Activated gamma-delta T cell (primary cell): ENCODE measurements around the gene BCAP29.

ENCODE experiments used
- DNase-seq: peaks from one replicate; lab custom pipeline; 2025; lab: John Stamatoyannopoulos, UW

BCAP29 gene

GRCh38 chr7:107581387-107582013 is 1.5 kb downstream of the BCAP29 start:
- no peak for DNase-seq

DNA sequence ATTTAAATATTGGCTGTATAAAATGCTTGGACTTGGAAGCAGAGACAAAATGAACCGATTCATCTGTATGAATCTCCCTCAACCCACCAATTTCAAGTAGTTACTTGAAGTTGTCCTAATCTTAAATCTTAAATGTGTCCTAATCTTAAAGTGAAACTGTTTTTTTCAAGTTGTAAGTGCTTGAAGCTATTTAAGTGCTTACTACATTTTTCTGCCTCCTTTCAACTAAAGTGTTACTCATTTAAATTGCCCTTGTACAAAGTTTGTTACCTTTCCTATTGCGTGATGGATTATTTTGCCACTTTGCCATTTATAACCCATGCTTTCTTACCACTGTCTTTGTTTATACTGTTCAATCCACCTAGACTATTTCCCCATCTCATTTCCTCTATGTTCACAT is 2.8 kb downstream of the BCAP29 start:
- no peak for DNase-seq

DNA sequence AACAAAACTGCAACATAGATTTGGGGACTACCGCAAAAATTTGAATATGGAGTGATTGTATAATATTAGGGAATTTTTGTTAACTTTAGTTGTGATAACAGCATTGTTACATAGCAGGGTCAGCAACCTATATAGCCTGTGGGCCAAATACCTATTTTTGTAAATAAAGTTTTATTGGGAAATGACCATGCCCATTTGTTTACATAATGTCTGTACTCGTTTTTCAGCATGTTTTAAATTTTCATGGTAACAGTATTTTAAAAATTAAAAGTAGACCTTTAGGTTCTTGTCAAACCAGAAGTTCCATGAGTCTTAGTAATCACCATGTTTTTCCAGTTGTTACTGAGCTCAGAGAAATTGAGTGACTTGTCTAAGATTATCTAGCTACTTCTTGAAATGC is 4.7 kb downstream of the BCAP29 start:
- DNase-seq = no peak

DNA sequence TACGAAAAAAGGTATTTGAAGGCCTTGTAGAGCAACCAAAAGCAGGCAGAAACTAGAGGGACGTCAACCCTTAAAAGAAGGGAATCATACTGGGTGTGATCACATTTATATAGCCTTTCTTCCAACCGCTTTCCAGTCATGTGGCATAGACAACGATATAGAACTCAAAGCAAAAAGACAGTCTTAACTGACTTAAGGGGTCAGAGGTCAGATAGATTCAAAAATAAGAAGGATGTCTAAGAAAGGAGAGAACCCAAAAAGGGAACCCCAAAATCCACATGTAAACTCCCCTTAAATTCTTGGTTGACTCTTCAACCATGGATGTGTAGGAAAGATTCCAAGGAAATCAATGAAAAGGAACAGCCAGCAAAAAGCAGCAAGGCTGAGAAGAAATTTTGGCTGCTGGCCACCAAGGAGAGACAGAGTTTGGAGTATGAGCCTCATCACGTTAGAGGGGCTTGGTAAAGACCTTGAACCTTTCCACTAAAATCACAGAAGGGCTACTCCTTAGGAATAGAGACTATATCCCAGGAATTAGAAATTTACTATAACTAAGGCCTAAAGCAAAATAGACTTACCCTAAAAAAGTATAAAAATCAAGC is 8.6 kb downstream of the BCAP29 start:
- no peak for DNase-seq

DNA sequence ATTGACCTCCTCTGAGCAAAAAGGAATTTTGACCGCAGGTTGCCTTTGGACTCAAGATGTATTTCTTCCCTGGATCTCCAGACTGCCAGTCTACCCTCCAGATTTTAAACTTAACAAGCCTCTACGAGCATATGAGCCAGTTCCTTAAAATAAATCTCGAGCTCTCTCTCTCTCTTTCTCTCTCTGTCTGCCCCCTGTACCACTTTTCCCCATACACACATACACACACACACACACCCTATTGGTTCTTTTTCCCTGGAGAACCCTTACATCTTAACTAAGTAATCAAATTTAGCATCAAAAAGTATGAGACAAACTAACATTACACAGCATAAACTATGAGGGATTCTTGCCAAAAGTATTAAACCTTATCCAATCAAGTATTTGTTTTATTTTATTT is 11.4 kb downstream of the BCAP29 start:
- DNase-seq = no peak

GRCh38 chr7:107592361-107593024 is 12.4 kb downstream of the BCAP29 start:
- DNase-seq = no peak

DNA sequence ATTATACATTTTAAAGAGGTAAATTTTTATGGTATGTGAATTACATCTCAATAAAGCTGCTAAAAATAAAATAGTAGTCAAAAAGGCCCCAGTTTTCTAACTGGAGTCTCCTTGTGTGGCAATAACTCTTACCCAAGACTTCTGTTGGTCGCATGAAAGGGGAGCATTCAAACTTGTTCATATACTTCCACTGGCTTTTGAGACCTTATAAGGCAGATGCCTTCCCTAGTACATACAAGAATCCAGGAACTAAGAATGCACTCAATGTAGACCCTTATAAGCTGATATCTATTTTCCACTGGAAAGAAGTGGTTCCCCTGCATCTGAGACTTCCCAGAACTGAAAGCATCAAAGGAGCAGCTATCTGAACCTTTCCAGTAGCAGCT is 13.0 kb downstream of the BCAP29 start:
- no peak for DNase-seq

DNA sequence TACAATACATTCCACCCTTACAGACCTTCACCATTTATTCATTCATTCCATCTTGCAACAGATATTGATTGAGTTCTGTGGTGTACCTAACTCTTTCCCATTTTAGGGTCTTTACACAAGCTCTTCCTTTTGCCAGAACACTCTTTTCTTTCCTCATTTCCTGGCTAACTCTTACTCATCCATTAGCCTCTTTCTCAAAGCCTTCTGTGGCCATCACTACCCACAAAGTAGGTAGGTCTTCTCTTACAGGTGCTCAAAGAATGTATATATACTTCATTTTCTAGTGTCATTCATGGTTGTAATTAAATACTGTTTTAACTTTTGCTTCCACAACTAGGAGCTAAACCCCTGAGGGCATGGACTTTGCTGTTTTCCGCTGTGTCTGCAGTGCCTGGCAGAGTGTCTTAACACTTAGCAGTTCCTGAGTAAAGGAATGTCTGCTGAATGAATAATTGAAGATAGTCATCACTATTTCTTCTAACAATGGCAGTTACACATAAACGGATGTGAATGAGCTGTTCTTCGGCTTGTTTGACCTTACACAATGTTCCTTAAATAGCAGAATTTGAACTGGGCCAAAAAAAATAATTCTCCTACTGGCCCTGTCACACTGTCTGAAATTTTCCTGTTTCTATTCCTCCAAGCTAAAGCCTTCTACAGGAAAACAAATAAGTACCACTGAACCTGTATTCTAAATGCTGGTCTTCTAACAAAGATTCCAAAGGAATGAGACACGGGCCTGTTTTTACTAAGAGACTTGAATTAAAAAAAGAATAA is 15.1 kb downstream of the BCAP29 start:
- DNase-seq = no peak

- no peak for DNase-seq
Observed at GRCh38 chr7:107596881-107597581, 17.0 kb downstream of the BCAP29 start.

DNA sequence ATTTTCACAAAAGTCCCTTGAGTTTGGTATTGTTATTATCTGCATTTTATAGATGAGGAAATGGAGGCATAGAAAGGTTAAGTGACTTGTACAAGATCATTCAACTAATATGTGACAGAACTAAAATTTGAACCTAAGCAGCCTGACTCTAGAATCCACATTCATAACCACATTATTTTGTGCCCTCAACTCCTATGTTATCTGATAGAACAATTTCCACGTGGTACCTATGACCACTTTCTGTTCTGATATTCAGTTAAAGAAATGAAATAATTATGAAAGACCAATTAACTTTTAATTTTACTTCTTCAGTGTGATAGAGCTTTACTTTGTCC is 17.5 kb downstream of the BCAP29 start:
- DNase-seq = no peak

GRCh38 chr7:107597953-107598352 is 17.9 kb downstream of the BCAP29 start:
- DNase-seq = no peak

DNA sequence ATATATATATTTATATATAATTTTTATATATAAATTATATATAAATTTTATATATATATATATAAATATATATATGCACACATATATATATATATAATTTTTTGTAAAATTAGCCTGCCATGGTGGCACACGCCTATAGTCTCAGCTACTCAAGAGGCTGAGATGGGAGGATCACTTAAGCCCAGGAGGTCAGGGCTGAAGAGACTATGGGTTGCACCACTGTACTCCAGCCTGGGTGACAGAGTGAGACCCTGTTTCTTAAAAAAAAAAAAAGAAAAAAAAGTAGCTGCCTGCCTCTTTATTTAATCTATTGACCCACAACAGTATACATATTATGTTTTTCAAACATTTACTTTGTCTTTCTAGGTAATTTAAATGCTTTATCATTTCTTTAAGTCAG is 19.2 kb downstream of the BCAP29 start:
- DNase-seq = no peak

GRCh38 chr7:107600816-107601215 is 20.8 kb downstream of the BCAP29 start:
- no peak for DNase-seq

DNA sequence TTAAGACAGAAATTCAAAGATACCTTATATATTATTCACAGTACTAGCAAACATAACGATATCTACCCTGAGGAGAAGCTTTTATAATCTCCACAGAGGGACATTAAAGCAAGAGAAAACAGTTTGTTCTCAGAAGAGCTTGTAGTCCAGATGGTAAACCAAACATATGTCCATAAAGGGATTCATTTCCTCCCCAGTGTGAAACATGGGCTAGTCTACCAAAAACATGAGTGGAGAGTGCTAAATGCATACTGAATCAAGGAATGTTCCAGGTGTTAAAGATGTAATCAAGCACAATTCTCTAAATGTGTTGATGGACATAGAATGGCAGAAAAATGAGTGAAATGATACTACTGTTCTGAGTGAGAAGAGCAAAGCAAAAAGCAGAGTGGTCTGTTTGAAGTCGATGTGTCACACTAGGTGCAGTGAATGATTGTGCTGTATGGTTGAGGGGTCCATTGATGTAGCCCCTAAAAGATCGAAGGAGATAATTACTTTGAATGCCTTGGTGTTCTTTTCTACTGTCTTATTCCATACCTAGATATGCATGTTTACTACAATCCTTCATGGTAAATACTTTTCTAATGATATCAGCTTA is 25.3 kb downstream of the BCAP29 start:
- no peak for DNase-seq

DNA sequence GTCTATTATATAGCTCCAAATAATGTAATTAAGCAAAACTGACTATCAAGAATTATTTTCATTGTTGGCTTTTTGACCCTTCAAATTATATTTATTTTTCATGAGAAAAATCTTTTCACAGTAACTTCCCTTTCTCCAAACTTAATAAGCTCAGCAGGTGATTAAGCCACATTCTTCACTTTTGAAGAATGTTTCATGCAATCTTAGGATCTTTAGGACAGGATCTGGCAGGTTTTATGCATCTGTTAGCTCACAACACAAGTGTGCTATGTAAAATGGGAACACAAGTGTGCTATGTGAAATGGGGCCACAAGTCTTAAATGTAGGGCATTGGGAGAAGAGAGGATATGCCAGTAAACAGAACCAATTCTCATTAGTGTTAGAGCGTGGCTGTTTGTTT is 26.3 kb downstream of the BCAP29 start:
- no peak for DNase-seq

DNA sequence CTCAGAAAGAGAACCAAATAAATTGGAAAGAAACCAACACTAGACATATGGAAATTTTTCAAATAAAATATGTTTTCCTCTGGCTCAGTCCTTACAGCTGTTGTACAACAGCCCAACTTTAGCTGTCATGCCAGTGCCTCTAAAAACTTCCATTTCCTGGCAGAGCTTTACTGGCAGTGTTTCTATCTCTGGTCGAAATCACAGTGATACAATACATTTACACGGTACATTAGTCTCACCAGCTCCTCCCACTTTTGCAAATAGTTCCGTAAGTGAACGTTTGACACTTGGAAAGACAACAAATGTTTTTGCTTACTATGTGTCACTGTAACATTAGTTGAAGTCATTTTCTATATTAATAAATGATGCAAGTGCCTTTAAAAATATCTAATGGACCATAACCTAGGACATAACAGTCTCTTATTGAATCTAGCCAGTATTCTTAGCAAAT is 29.8 kb downstream of the BCAP29 start:
- no peak for DNase-seq

GRCh38 chr7:107610323-107610722 is 30.3 kb downstream of the BCAP29 start:
- DNase-seq = no peak

GRCh38 chr7:107613439-107613838 is 33.4 kb downstream of the BCAP29 start:
- DNase-seq = no peak

GRCh38 chr7:107613948-107614347 is 33.9 kb downstream of the BCAP29 start:
- no peak for DNase-seq

DNA sequence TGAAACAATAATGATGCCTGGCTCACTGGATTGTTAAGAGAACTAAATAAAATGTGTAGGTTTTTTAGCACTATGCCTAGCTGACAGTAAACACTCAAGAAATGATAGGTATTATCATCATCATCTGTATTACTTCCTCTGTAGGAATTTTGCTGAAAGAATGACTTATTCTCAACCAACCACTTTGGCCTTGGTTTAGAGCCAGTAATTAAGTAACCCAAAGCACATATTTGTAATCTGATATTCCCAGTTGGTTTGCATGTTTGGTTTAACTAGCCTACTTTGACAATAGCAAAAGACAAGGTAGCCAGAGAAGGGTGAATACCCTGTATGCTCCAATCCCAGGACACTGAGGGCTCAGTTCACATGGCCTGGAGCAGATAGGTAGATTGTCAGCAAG is 34.4 kb downstream of the BCAP29 start:
- DNase-seq = no peak

- DNase-seq = no peak
Observed at GRCh38 chr7:107615910-107616680, 36.0 kb downstream of the BCAP29 start.
